HepG2 (cell line): ENCODE measurements around the gene ABCB8. TPM values are rescaled to one million over a fixed set of nuclear protein-coding genes. Genes with fewer than 3 reads are reported as not detected.

ENCODE experiments used
- ATAC-seq: fragments of 200-7000 bp; cut with Tn5 transposase; 3 replicates; pipeline ENCODE4 v1.9.1; 2020; ENCODE audit warnings: mild to moderate bottlenecking, moderate library complexity
- BruUV-seq: library from RNA; stranded (reverse); fragments of 400-500 nt; replicated peaks from 2 replicates; lab custom pipeline; 2021; lab: Mats Ljungman, UMichigan
- CTCF ChIA-PET: fragments of 300-600 bp; formaldehyde crosslinking; extraction: SDS; loops from one replicate; lab custom pipeline; 2021; ENCODE audit warnings: low total read pairs, inconsistent platforms, low intra/inter-chr PET ratio; lab: Yijun Ruan, JAX
- POLR2A ChIA-PET: fragments of 350-600 bp; sonication (Branson Sonifier 250); formaldehyde crosslinking; loops from one replicate; lab custom pipeline; 2020; ENCODE audit warnings: antibody characterized with exemption, inconsistent platforms; lab: Yijun Ruan, JAX
- DNase-seq: peaks from one replicate; pipeline ENCODE4 v3.0.0-alpha.2; 2015; ENCODE audit warnings: low spot score
- FAIRE-seq: peaks from 3 replicates; lab custom pipeline; 2011; peaks lifted over from hg19 to GRCh38; lab: Jason Lieb, UNC
- H2AFZ ChIP-seq: one replicate; pipeline ENCODE4 v1.6.1; 2011; ENCODE audit warnings: low read length, inconsistent platforms
- H3K27ac ChIP-seq: fragments of 300-600 bp; 3 replicates; pipeline ENCODE4 v1.8.0; 2011; ENCODE audit warnings: mixed run types, mild to moderate bottlenecking, mixed read lengths, low read length, inconsistent platforms; ENCODE audit not compliant: insufficient read depth; ENCODE audit errors: extremely low read length
- H3K27me3 ChIP-seq, 2 experiments: fragments of 200-600 bp in 1 of 2; 2 replicates in 1 of 2; 3 replicates in 1 of 2; pipeline versions ENCODE4 v1.6.0 to v1.8.0; 2011; ENCODE audit warnings: low read length in 2 of 2, mild to moderate bottlenecking in 2 of 2, moderate library complexity in 2 of 2, inconsistent platforms in 1 of 2; ENCODE audit not compliant: insufficient read depth in 2 of 2, control insufficient read depth in 1 of 2
- H3K36me3 ChIP-seq, 2 experiments: fragments of 200-600 bp in 1 of 2; replicated peaks in 1 of 2; 2 replicates in 1 of 2; 3 replicates in 1 of 2; pipeline versions ENCODE4 v1.5.1 to v1.8.0; 2011; ENCODE audit warnings: low read length in 2 of 2, inconsistent platforms in 1 of 2; ENCODE audit not compliant: insufficient read depth in 2 of 2, control insufficient read depth in 1 of 2
- H3K4me1 ChIP-seq: 2 replicates; pipeline ENCODE4 v1.5.1; 2012; ENCODE audit warnings: low read length, inconsistent platforms; ENCODE audit not compliant: insufficient read depth
- H3K4me2 ChIP-seq: 2 replicates; pipeline ENCODE4 v1.6.0; 2011; ENCODE audit warnings: low read depth, low read length, inconsistent platforms
- H3K4me3 ChIP-seq, 3 experiments: fragments of 200-600 bp in 1 of 3; sonication (generic), shearing (Covaris generic) in 1 of 3; replicated peaks in 1 of 3; 2 replicates each; pipeline ENCODE4 v1.5.1; 2011 to 2016; ENCODE audit warnings: low read length in 3 of 3, inconsistent platforms in 2 of 3, low read depth in 2 of 3, mild to moderate bottlenecking in 2 of 3, control low read depth in 1 of 3, mixed read lengths in 1 of 3; ENCODE audit not compliant: insufficient read depth in 1 of 3
- H3K79me2 ChIP-seq: one replicate; pipeline ENCODE4 v1.6.1; 2011; ENCODE audit warnings: low read length, inconsistent platforms; ENCODE audit not compliant: insufficient read depth
- H3K9ac ChIP-seq: 2 replicates; pipeline ENCODE4 v1.6.0; 2011; ENCODE audit warnings: mild to moderate bottlenecking, low read depth, low read length, inconsistent platforms; ENCODE audit not compliant: insufficient read depth
- H3K9me3 ChIP-seq: 2 replicates; pipeline ENCODE4 v1.5.1; 2012; ENCODE audit warnings: mild to moderate bottlenecking, low read length
- H4K20me1 ChIP-seq: 2 replicates; pipeline ENCODE4 v1.6.0; 2011; ENCODE audit warnings: inconsistent platforms, mild to moderate bottlenecking, low read length, moderate library complexity; ENCODE audit not compliant: insufficient read depth
- CHD2 ChIP-seq: IDR thresholded peaks from 2 replicates; pipeline ENCODE4 v1.6.1; 2011; ENCODE audit warnings: low read depth, low read length, improper control_type of control experiment
- KDM5B ChIP-seq: sonication (generic); formaldehyde crosslinking; IDR thresholded peaks from 2 replicates; pipeline ENCODE4 v1.4.0; 2020; ENCODE audit warnings: missing genetic modification reagents, mild to moderate bottlenecking, borderline replicate concordance
- LCORL ChIP-seq, 2 experiments: fragments of 450-650 bp in 1 of 2; sonication (generic) in 1 of 2; formaldehyde crosslinking in 1 of 2; IDR thresholded peaks; 2 replicates each; pipeline versions ENCODE4 v1.5.0 to v1.6.1; 2017 to 2020; ENCODE audit warnings: antibody characterized with exemption in 1 of 2, missing genetic modification reagents in 1 of 2
- REPIN1 ChIP-seq: sonication (generic); formaldehyde crosslinking; IDR thresholded peaks from 2 replicates; pipeline ENCODE4 v1.8.0; 2022; ENCODE audit warnings: missing genetic modification reagents, low read depth, mild to moderate bottlenecking, borderline replicate concordance
- U2AF2 ChIP-seq: fragments of 200-400 bp; formaldehyde crosslinking; IDR thresholded peaks from 2 replicates; pipeline ENCODE4 v1.6.1; 2017; ENCODE audit warnings: low read depth, mild to moderate bottlenecking, low read length
- ZEB1 ChIP-seq: IDR thresholded peaks from 2 replicates; pipeline ENCODE4 v1.6.1; 2012; ENCODE audit warnings: mild to moderate bottlenecking, low read depth, inconsistent platforms; ENCODE audit not compliant: insufficient replicate concordance
- ZMYM2 ChIP-seq: sonication (generic); formaldehyde crosslinking; IDR thresholded peaks from 2 replicates; pipeline ENCODE4 v1.8.0; 2022; ENCODE audit warnings: mild to moderate bottlenecking, missing genetic modification reagents
- ZMYM3 ChIP-seq: sonication (generic); formaldehyde crosslinking; IDR thresholded peaks from 2 replicates; pipeline ENCODE4 v1.5.1; 2020; ENCODE audit warnings: mild to moderate bottlenecking, missing genetic modification reagents
- ZNF205 ChIP-seq: IDR thresholded peaks from 2 replicates; pipeline ENCODE4 v1.6.1; 2018; ENCODE audit warnings: missing biosample characterization, missing genetic modification reagents
- ZNF441 ChIP-seq: sonication (generic); formaldehyde crosslinking; IDR thresholded peaks from 2 replicates; pipeline ENCODE4 v1.7.0; 2021; ENCODE audit warnings: missing genetic modification reagents, borderline replicate concordance
- WGBS: methylation state at CpG from one replicate; pipeline ENCODE4 v1.1.6; 2017; ENCODE audit warnings: low lambda C conversion rate; 5-methylcytosine and 5-hydroxymethylcytosine counted together
- in situ Hi-C: cut with HindIII; loops from 2 replicates; pipeline ENCODE4 v1.10.0; 2017; ENCODE audit warnings: low pct_unique_long_range_greater_than_20kb; ENCODE audit not compliant: extremely low pct_ligation_motif_present
- intact Hi-C: fragments of 100-400 bp; cut with micrococcal nuclease; formaldehyde crosslinking; loops from one replicate; pipeline ENCODE4 v1.10.0; 2022; ENCODE audit not compliant: unreplicated experiment
- polyA plus RNA-seq, 8 experiments: library from polyadenylated mRNA; depleted of rRNA in 3 of 8; stranded (reverse) in 7 of 8; unstranded in 1 of 8; fragments of >200 nt; fragmentation: Illumina TruSeq in 4 of 8; extraction: Trizol in 4 of 8; gene quantifications; 2 replicates each; pipeline versions ENCODE4 v1.2.1 to v1.2.3, GENCODE V29; 2011 to 2016; ENCODE audit warnings: low read depth in 4 of 8, missing spikeins in 1 of 8, mixed read lengths in 1 of 8; ENCODE audit not compliant: insufficient read depth in 1 of 8
- total RNA-seq, 5 experiments: library from RNA; depleted of rRNA; stranded (reverse); fragments of >200 nt; fragmentation: Illumina TruSeq; extraction: Trizol; gene quantifications; 2 replicates each; pipeline ENCODE4 v1.2.3, GENCODE V29; 2016; ENCODE audit warnings: low read depth in 1 of 5
- TF ChIP-seq, protein P1 (sequence below): sonication (generic); formaldehyde crosslinking; IDR thresholded peaks from 2 replicates; pipeline ENCODE4 v1.4.0; 2020; ENCODE audit warnings: missing genetic modification reagents, mild to moderate bottlenecking, borderline replicate concordance
- TF ChIP-seq, protein P2 (sequence below), 2 experiments: fragments of 450-650 bp in 1 of 2; sonication (generic) in 1 of 2; formaldehyde crosslinking; IDR thresholded peaks; 2 replicates each; pipeline versions ENCODE4 v1.5.0 to v1.8.0; 2020 to 2022; ENCODE audit warnings: mild to moderate bottlenecking in 1 of 2, missing genetic modification reagents in 1 of 2
- TF ChIP-seq, protein P3 (sequence below): sonication (generic); formaldehyde crosslinking; IDR thresholded peaks from 2 replicates; pipeline ENCODE4 v1.4.0; 2020; ENCODE audit warnings: missing genetic modification reagents, mild to moderate bottlenecking, borderline replicate concordance

ABCB8 gene
- total and polyA plus RNA-seq, 2 of the 13 experiments (the other 11 are each of a cell fraction or from before 2014, with no cell fraction given), result 6.6 to 16.7 TPM

DNA sequence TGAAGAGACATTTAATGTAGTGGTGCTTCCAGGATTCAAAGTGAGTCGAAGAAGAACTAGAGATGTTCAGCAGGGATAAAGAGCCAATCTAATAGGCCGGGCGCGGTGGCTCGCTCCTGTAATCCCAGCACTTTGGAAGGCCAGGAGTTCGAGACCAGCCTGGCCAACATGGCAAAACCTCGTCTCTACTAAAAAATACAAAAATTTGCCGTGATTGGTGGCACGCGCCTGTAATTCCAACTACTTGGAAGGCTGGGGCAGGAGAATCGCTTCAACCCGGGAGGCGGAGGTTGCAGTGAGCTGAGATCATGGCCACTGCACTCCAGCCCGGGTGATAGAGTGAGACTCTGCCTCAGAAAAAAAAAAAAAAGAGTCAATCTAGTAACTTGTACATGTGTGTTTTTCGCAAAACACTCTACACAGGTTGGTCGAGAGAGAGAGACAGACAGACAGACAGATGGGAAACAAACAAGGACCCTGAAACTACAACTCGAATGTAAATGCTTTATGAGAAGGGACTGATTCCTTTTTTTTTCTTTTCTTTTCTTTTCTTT lies 775 bp downstream of the ABCB8 start:
- Histone ChIP-seq H3K4me1 (peaks cover 20% of the 10 kb centered on the region), H3K4me3 (peak overlapping the region; percentile 77 to 88 (median 82)), H3K4me2 (peak overlapping the region; percentile 70), H3K9me3 (no peaks in the 10 kb centered on the region), H2AFZ (no peak overlapping the region), H3K9ac (peak overlapping the region; percentile 45), H3K79me2 (no peaks in the 10 kb centered on the region), H3K36me3 (no peaks in the 10 kb centered on the region), H4K20me1 (no peaks in the 10 kb centered on the region), H3K27me3 (peaks cover 5 to 22% of the 10 kb centered on the region in 2 experiments; a peak in 4 of 5 replicates), H3K27ac (peak overlapping the region; percentile 62)
- WGBS, result 50% methylated on average over 17 of the region's 17 CpGs
- in situ Hi-C loops, result no loop called here
- ATAC-seq (no peak), FAIRE-seq (no peak), DNase-seq (no peak)
- intact Hi-C loops, result loop anchor here (1.0 to 10.0 kb wide), 3 partner anchors 29 to 1414 kb away; no protein-coding TSS in a partner anchor
- no TSS peak for BruUV-seq
- TF ChIP-seq, protein P1, sequence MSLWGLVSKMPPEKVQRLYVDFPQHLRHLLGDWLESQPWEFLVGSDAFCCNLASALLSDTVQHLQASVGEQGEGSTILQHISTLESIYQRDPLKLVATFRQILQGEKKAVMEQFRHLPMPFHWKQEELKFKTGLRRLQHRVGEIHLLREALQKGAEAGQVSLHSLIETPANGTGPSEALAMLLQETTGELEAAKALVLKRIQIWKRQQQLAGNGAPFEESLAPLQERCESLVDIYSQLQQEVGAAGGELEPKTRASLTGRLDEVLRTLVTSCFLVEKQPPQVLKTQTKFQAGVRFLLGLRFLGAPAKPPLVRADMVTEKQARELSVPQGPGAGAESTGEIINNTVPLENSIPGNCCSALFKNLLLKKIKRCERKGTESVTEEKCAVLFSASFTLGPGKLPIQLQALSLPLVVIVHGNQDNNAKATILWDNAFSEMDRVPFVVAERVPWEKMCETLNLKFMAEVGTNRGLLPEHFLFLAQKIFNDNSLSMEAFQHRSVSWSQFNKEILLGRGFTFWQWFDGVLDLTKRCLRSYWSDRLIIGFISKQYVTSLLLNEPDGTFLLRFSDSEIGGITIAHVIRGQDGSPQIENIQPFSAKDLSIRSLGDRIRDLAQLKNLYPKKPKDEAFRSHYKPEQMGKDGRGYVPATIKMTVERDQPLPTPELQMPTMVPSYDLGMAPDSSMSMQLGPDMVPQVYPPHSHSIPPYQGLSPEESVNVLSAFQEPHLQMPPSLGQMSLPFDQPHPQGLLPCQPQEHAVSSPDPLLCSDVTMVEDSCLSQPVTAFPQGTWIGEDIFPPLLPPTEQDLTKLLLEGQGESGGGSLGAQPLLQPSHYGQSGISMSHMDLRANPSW (CRISPR knock-in tag), result 0 out of 2 replicates have a peak, but pooled peaks have one; percentile 1
- TF ChIP-seq, protein P2, sequence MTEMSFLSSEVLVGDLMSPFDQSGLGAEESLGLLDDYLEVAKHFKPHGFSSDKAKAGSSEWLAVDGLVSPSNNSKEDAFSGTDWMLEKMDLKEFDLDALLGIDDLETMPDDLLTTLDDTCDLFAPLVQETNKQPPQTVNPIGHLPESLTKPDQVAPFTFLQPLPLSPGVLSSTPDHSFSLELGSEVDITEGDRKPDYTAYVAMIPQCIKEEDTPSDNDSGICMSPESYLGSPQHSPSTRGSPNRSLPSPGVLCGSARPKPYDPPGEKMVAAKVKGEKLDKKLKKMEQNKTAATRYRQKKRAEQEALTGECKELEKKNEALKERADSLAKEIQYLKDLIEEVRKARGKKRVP (CRISPR knock-in tag; IDR thresholded peaks at IDR 0.05), result peak in 1 of 2 experiments; percentile 3; a peak in 1 of 4 replicates
- TF ChIP-seq ZNF441 (CRISPR knock-in tag), result 0 out of 2 replicates have a peak, but pooled peaks have one; percentile 9
- TF ChIP-seq, protein P3, sequence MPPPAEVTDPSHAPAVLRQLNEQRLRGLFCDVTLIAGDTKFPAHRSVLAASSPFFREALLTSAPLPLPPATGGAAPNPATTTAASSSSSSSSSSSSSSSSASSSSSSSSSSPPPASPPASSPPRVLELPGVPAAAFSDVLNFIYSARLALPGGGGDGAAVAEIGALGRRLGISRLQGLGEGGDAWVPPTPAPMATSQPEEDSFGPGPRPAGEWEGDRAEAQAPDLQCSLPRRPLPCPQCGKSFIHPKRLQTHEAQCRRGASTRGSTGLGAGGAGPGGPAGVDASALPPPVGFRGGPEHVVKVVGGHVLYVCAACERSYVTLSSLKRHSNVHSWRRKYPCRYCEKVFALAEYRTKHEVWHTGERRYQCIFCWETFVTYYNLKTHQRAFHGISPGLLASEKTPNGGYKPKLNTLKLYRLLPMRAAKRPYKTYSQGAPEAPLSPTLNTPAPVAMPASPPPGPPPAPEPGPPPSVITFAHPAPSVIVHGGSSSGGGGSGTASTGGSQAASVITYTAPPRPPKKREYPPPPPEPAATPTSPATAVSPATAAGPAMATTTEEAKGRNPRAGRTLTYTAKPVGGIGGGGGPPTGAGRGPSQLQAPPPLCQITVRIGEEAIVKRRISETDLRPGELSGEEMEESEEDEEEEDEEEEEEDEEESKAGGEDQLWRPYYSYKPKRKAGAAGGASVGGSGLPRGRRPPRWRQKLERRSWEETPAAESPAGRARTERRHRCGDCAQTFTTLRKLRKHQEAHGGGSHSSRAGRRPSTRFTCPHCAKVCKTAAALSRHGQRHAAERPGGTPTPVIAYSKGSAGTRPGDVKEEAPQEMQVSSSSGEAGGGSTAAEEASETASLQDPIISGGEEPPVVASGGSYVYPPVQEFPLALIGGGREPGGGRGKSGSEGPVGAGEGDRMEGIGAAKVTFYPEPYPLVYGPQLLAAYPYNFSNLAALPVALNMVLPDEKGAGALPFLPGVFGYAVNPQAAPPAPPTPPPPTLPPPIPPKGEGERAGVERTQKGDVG, result 0 out of 2 replicates have a peak, but pooled peaks have one; percentile 14
- no peak for TF ChIP-seq ZNF205 (CRISPR knock-in tag)
- peak; percentile 61; the same call in 1 of the 2 replicates for TF ChIP-seq ZMYM2 (CRISPR knock-in tag)
- TF ChIP-seq CHD2, result no peak
- 0 out of 2 replicates have a peak, but pooled peaks have one; percentile 3 for TF ChIP-seq REPIN1 (CRISPR knock-in tag)
- TF ChIP-seq U2AF2, result no peak
- peak; percentile 38; the same call in 1 of the 2 replicates for TF ChIP-seq ZMYM3 (CRISPR knock-in tag)
- no peak for TF ChIP-seq LCORL (IDR thresholded peaks at IDR 0.05)
- peak; percentile 15; the same call in 1 of the 2 replicates for TF ChIP-seq LCORL (CRISPR knock-in tag; IDR thresholded peaks at IDR 0.05)
- peak; percentile 2; the same call in 1 of the 2 replicates for TF ChIP-seq KDM5B (CRISPR knock-in tag)
- TF ChIP-seq ZEB1, result peak; percentile 19
- ChIA-PET CTCF (interaction anchor here (0.8 kb wide), 1 partner anchor 82 kb away, joined by 3 read pairs; no protein-coding TSS in a partner anchor), POLR2A (interaction anchor here (0.9 to 2.1 kb wide), 14 partner anchors 9 to 660 kb away, joined by 3 to 35 read pairs (median 4); partner anchors contain the start of genes CDK5, FASTK, NUB1 and REPIN1)
